ENCODE data around the gene SMR3A. TPM values are rescaled to one million over a fixed set of nuclear protein-coding genes. Genes with fewer than 3 reads are reported as not detected.

The SMR3A gene
- total RNA-seq (2022; extraction: Qiagen RNA extraction) = not detected in 5 replicates

DNA sequence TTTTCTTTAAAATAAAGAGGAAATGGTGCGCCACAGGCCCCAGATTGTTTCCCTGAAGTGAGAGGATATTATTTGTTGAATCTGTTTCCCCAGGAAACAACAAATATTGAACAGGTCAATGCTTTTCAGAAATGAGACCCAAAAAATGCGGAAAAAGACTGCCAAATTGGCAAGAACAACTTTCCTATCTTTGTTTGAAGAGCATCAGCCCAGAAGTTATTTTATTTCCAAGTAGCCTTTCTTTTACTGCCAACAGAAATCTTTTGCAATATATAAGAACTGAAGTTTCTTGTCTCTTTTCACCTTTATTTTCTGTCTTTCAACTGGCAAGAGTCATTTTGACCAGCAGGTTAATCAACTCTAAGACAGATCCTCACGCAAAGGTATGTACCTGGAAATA, at the start of gene SMR3A:
TSS of gene SMR3A (plus strand) at position 301 of the 400 bp plus-strand sequence. CDS start 1,356 bp downstream, outside the sequence.

DNA sequence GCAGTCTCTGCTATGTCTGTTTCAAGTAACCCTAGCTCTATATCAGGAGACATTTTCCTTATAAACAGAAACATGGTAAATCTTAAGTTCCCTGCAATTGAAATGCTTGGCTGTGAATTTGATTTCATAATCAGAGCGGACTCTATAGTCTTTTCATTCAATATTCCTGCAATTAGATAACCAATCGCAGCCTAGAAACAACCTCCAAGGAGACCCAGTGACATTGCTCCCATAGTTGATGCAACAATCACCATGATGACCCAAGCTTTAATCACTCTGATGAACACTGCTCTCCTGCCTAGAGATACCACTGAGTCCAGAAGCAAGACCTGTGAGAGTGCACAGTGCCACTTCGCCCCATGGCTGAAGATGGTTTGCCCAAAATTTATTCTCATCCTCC, 25.9 kb upstream of the SMR3A start, which contains the start of gene CABS1:
TSS of gene CABS1 (plus strand) at position 301 of the 400 bp plus-strand sequence. CDS start at position 360, 59 bp downstream.

DNA sequence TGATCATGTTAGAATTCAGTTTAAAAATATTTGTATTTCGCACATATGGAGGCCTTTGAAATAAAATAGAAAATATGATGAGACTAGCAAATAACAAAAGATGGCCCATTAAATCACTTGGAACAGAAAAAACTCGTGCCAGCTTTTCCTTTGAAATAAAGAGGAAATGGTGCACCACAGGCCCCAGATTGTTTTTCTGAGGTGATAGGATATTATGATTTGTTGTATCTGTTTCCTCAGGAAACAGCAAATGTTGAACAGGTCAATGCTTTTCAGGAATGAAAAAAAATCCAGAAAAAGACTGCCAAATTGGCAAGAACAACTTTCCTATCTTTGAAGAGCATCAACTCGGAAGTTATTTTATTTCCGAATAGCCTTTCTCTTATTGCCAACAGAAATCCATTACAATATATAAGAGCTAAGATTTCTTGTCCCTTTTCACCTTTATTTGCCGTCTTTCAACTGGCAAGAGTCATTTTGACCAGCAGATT, 22.2 kb downstream of the SMR3A start, which contains the start of gene SMR3B:
TSS of gene SMR3B (plus strand) at position 441 of the 491 bp plus-strand sequence. CDS start 1,380 bp downstream, outside the sequence.

DNA sequence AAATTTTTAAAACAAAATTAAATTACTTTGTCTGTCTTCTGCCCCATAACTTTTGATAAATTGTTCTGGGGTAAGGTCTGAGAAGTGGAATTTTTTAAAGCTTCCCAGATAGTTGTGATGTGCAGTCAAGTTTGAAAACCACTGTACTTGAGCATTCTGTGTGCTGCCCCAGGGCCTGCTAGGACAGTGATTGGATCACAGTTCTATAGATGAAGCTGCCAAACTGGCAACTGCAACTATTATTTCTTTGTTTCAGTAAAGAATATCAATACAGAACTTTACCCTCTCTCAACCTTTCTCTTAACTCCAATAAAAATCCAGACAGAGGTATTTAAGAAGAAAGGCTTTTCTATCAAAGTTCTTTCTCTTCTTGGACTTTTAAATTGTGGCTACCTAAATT, 37.0 kb downstream of the SMR3A start, which contains the start of gene OPRPN:
TSS of gene OPRPN (plus strand) at position 361 of the 400 bp plus-strand sequence. CDS start 1,346 bp downstream, outside the sequence.

Other genes starting within 250 kb of the SMR3A start
- not detected in 5 replicates for gene PRR27, start 206.5 kb upstream of the SMR3A start, total RNA-seq (2022; extraction: Qiagen RNA extraction)
- gene ODAM, start 165.0 kb upstream of the SMR3A start, total RNA-seq (2022; extraction: Qiagen RNA extraction) = not detected in 5 replicates
- gene FDCSP, start 134.6 kb upstream of the SMR3A start, total RNA-seq (2022; extraction: Qiagen RNA extraction) = not detected in 5 replicates
- not detected in 5 replicates for gene CSN3, start 118.2 kb upstream of the SMR3A start, total RNA-seq (2022; extraction: Qiagen RNA extraction)
- not detected in 5 replicates for gene CABS1, start 25.8 kb upstream of the SMR3A start, total RNA-seq (2022; extraction: Qiagen RNA extraction)
- not detected in 5 replicates for gene SMR3B, start 22.4 kb downstream of the SMR3A start, total RNA-seq (2022; extraction: Qiagen RNA extraction)
- not detected in 5 replicates for gene OPRPN, start 37.2 kb downstream of the SMR3A start, total RNA-seq (2022; extraction: Qiagen RNA extraction)
- gene MUC7, start 111.4 kb downstream of the SMR3A start, total RNA-seq (2022; extraction: Qiagen RNA extraction) = not detected in 5 replicates
- gene AMTN, start 157.8 kb downstream of the SMR3A start, total RNA-seq (2022; extraction: Qiagen RNA extraction) = not detected in 5 replicates
- gene AMBN, start 231.5 kb downstream of the SMR3A start, total RNA-seq (2022; extraction: Qiagen RNA extraction) = not detected in 5 replicates

Data from A549 treated with Hydrocortisone at 1 μM for 4 hours (cell line).